Omental fat pad (tissue), 4 donors: ENCODE results near the gene CTXND2. TPM values are rescaled to one million over a fixed set of nuclear protein-coding genes. Genes with fewer than 3 reads are reported as not detected.

Experiments used
- ATAC-seq: fragments of 150-250 bp; one replicate; pipeline ENCODE4 v1.9.1; 2016; ENCODE audit warnings: mild to moderate bottlenecking, moderate library complexity; ENCODE audit not compliant: low FRiP score
- DNase-seq: peaks from one replicate; pipeline ENCODE4 v3.0.0-alpha.2; 2019; ENCODE audit warnings: low spot score
- CTCF ChIP-seq, 3 donors: fragments of 450-650 bp; IDR thresholded peaks; one replicate each; pipeline ENCODE4 v1.5.1; 2016 to 2017; ENCODE audit warnings: antibody characterized with exemption in 3 of 3, mild to moderate bottlenecking in 3 of 3, moderate library complexity in 2 of 3
- total RNA-seq, 4 donors: library from RNA; depleted of rRNA; stranded (reverse); fragments of >200 nt; gene quantifications; one replicate each; pipeline ENCODE4 v1.1.0, GENCODE V29; 2016

The CTXND2 gene
- total RNA-seq, 4 donors from 2014 or later, result not detected

GRCh38 chr1:150931773-150932172 lies 44.8 kb downstream of the CTXND2 start:
- no peak for TF ChIP-seq CTCF (IDR thresholded peaks at IDR 0.05)
- no peak for DNase-seq
- no peak for ATAC-seq

GRCh38 chr1:150944856-150945255 lies 57.9 kb downstream of the CTXND2 start:
- ATAC-seq, result no peak
- no peak for DNase-seq
- no peak for TF ChIP-seq CTCF (IDR thresholded peaks at IDR 0.05)

- no peak for ATAC-seq
- TF ChIP-seq CTCF (IDR thresholded peaks at IDR 0.05), result no peak
- DNase-seq, result no peak
Observed at GRCh38 chr1:150954708-150955107, 67.8 kb downstream of the CTXND2 start.

- no peak for ATAC-seq
- DNase-seq, result no peak
- no peak for TF ChIP-seq CTCF (IDR thresholded peaks at IDR 0.05)
Observed at GRCh38 chr1:150955280-150955679, 68.3 kb downstream of the CTXND2 start.

- no peak for DNase-seq
- TF ChIP-seq CTCF (IDR thresholded peaks at IDR 0.05), result no peak
Observed at GRCh38 chr1:150957666-150958065, 70.7 kb downstream of the CTXND2 start.

GRCh38 chr1:150960646-150961045 lies 73.7 kb downstream of the CTXND2 start:
- ATAC-seq (no peak), DNase-seq (no peak)
- no peak for TF ChIP-seq CTCF (IDR thresholded peaks at IDR 0.05)

More at GRCh38 chr1:150957666-150958065, 70.7 kb downstream of the CTXND2 start:
- no peak for ATAC-seq

- ATAC-seq, result no peak
- DNase-seq, result no peak
Observed at GRCh38 chr1:150961756-150962155, 74.8 kb downstream of the CTXND2 start.

More at GRCh38 chr1:150961756-150962155, 74.8 kb downstream of the CTXND2 start:
- TF ChIP-seq CTCF (IDR thresholded peaks at IDR 0.05), result no peak

Other genes starting within 250 kb of the CTXND2 start
- 10 to 100 TPM; 12.4 to 19.5 (median 17.9) TPM for gene GOLPH3L, start 190.0 kb upstream of the CTXND2 start, total RNA-seq
- gene HORMAD1, start 166.2 kb upstream of the CTXND2 start, total RNA-seq, result 1 to 10 TPM in 1 of 4 donors, under 1 TPM in 1, not detected in 2; 0.46 to 2.0 TPM
- 100 to 1,000 TPM in 3 of 4 donors, 10 to 100 TPM in 1; 95.7 to 310 (median 139) TPM for gene CTSS, start 121.4 kb upstream of the CTXND2 start, total RNA-seq
- gene CTSK, start 78.9 kb upstream of the CTXND2 start, total RNA-seq, result 10 to 100 TPM; 41.2 to 74.5 (median 59.6) TPM
- 10 to 100 TPM; 45.0 to 75.0 (median 58.3) TPM for gene ARNT, start 10.5 kb upstream of the CTXND2 start, total RNA-seq
- 10 to 100 TPM; 23.7 to 32.9 (median 27.8) TPM for gene SETDB1, start 39.2 kb downstream of the CTXND2 start, total RNA-seq
- gene CERS2, start 87.7 kb downstream of the CTXND2 start, total RNA-seq, result 100 to 1,000 TPM in 3 of 4 donors, 10 to 100 TPM in 1; 96.8 to 144 (median 131) TPM
- gene ANXA9, start 95.2 kb downstream of the CTXND2 start, total RNA-seq, result 10 to 100 TPM in 1 of 4 donors, 1 to 10 TPM in 2, under 1 TPM in 1; 0.79 to 26.4 (median 5.6) TPM
- gene MINDY1, start 119.8 kb downstream of the CTXND2 start, total RNA-seq, result 10 to 100 TPM; 15.5 to 35.4 (median 33.2) TPM
- 10 to 100 TPM in 3 of 4 donors, 1 to 10 TPM in 1; 6.2 to 20.6 (median 16.2) TPM for gene PRUNE1, start 121.3 kb downstream of the CTXND2 start, total RNA-seq
- under 1 TPM in 3 of 4 donors, not detected in 1; 0.63 to 0.74 (median 0.69) TPM for gene BNIPL, start 149.4 kb downstream of the CTXND2 start, total RNA-seq
- 1 to 10 TPM; 2.8 to 7.8 (median 5.6) TPM for gene C1orf56, start 160.6 kb downstream of the CTXND2 start, total RNA-seq
- gene CDC42SE1, start 172.5 kb downstream of the CTXND2 start, total RNA-seq, result 100 to 1,000 TPM in 1 of 4 donors, 10 to 100 TPM in 3; 56.6 to 115 (median 92.0) TPM
- gene MLLT11, start 173.3 kb downstream of the CTXND2 start, total RNA-seq, result 1 to 10 TPM in 2 of 4 donors, under 1 TPM in 2; 0.47 to 6.6 (median 0.79) TPM
- 10 to 100 TPM; 15.0 to 36.1 (median 21.2) TPM for gene GABPB2, start 183.6 kb downstream of the CTXND2 start, total RNA-seq